Mesendoderm (in vitro differentiated cells): Measurements from ENCODE around the gene ZP3.
"Not testable (repeated sequence)": the region's sequence is repeated elsewhere in the genome, so short reads cannot be mapped to it uniquely, and the experiment has no call there.

Source experiments
- DNase-seq: peaks from one replicate; pipeline ENCODE4 v3.0.0; 2013
- H2AK5ac ChIP-seq: 2 replicates; pipeline ENCODE4 v1.6.1; 2013; ENCODE audit warnings: low read length, inconsistent platforms
- H2BK120ac ChIP-seq: 2 replicates; pipeline ENCODE4 v1.6.1; 2013; ENCODE audit warnings: low read depth, mild to moderate bottlenecking, low read length, moderate library complexity, mixed read lengths
- H2BK15ac ChIP-seq: replicated peaks from 2 replicates; pipeline ENCODE4 v1.6.1; 2013; ENCODE audit warnings: low read depth, mild to moderate bottlenecking, moderate library complexity
- H2BK5ac ChIP-seq: 2 replicates; pipeline ENCODE4 v1.6.1; 2013; ENCODE audit warnings: low read length, inconsistent platforms
- H3K18ac ChIP-seq: 2 replicates; pipeline ENCODE4 v1.6.1; 2013; ENCODE audit warnings: mild to moderate bottlenecking, low read length, mixed read lengths
- H3K23ac ChIP-seq: one replicate; pipeline ENCODE4 v1.6.1; 2013; ENCODE audit warnings: low read length
- H3K27ac ChIP-seq: 2 replicates; pipeline ENCODE4 v1.5.1; 2013; ENCODE audit warnings: low read depth, mild to moderate bottlenecking, inconsistent platforms, low read length, moderate library complexity
- H3K27me3 ChIP-seq: 2 replicates; pipeline ENCODE4 v1.6.1; 2013; ENCODE audit warnings: low read length, control low read depth, mild to moderate bottlenecking, inconsistent platforms; ENCODE audit not compliant: insufficient read depth, poor library complexity
- H3K36me3 ChIP-seq: 2 replicates; pipeline ENCODE4 v1.6.1; 2013; ENCODE audit warnings: low read length, inconsistent platforms; ENCODE audit not compliant: control insufficient read depth, insufficient read depth
- H3K4ac ChIP-seq: one replicate; pipeline ENCODE4 v1.6.1; 2013; ENCODE audit warnings: low read depth, mild to moderate bottlenecking, low read length, moderate library complexity
- H3K4me1 ChIP-seq: 2 replicates; pipeline ENCODE4 v1.6.1; 2013; ENCODE audit warnings: low read depth, low read length, inconsistent platforms; ENCODE audit not compliant: control insufficient read depth
- H3K4me2 ChIP-seq: 2 replicates; pipeline ENCODE4 v1.6.1; 2013; ENCODE audit warnings: low read length
- H3K4me3 ChIP-seq: 2 replicates; pipeline ENCODE4 v1.5.1; 2013; ENCODE audit warnings: mild to moderate bottlenecking, low read length
- H3K56ac ChIP-seq: one replicate; pipeline ENCODE4 v1.6.1; 2013; ENCODE audit warnings: low read length
- H3K79me1 ChIP-seq: 2 replicates; pipeline ENCODE4 v1.6.1; 2013; ENCODE audit warnings: low read length, inconsistent platforms
- H3K79me2 ChIP-seq: 2 replicates; pipeline ENCODE4 v1.6.1; 2013; ENCODE audit warnings: mild to moderate bottlenecking, low read length; ENCODE audit not compliant: control insufficient read depth, insufficient read depth
- H3K9ac ChIP-seq: 2 replicates; pipeline ENCODE4 v1.6.1; 2013; ENCODE audit warnings: low read length, inconsistent platforms
- H4K5ac ChIP-seq: one replicate; pipeline ENCODE4 v1.6.1; 2013; ENCODE audit warnings: low read length
- H4K8ac ChIP-seq: one replicate; pipeline ENCODE4 v1.6.1; 2013; ENCODE audit warnings: low read depth, mild to moderate bottlenecking, control low read depth, low read length, moderate library complexity
- WGBS: extraction: QIAGEN DNeasy Blood & Tissue Kit; methylation state at CpG from one replicate; pipeline ENCODE4 v1.1.7; 2013; ENCODE audit warnings: low lambda C conversion rate, missing lambda C conversion rate; ENCODE audit not compliant: insufficient coverage; ENCODE audit errors: extremely low coverage; 5-methylcytosine and 5-hydroxymethylcytosine counted together

The ZP3 gene

DNA sequence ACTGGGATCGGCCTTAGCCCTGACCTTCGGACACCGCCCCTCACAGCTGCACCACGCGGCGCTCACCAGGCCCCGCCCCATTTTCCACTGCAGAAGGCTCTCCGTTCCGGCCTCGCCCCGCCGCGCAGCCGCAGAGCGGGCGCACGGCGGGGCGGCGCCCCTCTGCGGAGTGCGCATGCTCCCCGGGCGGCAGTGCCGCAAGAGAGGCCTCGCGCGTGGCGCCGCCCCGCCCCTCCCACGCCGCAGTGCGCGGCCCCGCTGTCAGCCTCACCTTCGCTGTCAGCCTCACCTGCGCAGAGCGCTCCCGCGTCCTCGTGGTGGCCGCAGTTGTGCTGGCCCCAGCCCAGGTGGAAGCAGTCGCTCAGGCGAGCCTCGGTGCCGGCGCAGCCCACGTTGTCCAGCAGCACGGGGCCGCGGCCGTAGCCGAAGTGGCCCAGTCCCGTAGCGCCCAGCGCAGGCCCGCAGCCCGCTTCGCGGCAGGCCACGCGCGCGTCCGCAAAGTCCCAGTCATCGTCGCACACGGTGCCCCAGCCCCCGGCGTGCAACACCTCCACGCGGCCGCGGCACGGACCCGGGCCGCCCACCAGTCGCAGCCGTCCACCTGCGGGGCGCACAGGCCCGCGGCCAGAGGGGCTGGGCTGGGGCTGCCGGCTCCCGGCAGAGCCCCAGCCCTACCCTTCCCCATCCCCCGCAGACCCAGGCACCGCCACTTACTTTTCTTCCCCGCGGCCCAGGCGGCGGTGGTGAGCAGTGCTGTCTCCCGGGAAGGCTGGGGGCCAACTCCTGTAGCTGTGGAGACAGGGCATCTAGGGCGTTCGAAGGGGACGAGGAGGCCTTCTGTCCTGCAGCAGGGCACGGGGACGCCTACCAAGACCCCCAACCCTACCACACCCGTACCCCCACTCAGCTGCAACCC, 31.4 kb upstream of the ZP3 start:
- H3K4me2 ChIP-seq: peak overlapping the region; percentile 97
- H3K56ac ChIP-seq: peak overlapping the region; percentile 100
- no peaks in the 10 kb centered on the region for H3K79me1 ChIP-seq
- no peaks in the 10 kb centered on the region for H3K27me3 ChIP-seq
- H3K4me3 ChIP-seq: peak overlapping the region; percentile 73
- peak overlapping the region; percentile 97 for H3K23ac ChIP-seq
- peak overlapping the region; percentile 6 for H3K27ac ChIP-seq
- H3K4me1 ChIP-seq: peaks cover 7% of the 10 kb centered on the region
- no peak overlapping the region for H2BK15ac ChIP-seq
- H2BK5ac ChIP-seq: peak overlapping the region; percentile 67
- peak overlapping the region; percentile 39 for H4K5ac ChIP-seq
- no CpG with 5 or more reads among the region's 99 CpGs for WGBS
- DNase-seq: peak; percentile 94
- H3K18ac ChIP-seq: peak overlapping the region; percentile 12
- no peaks in the 10 kb centered on the region for H3K79me2 ChIP-seq
- H4K8ac ChIP-seq: no peak overlapping the region
- peak overlapping the region; percentile 23 for H3K4ac ChIP-seq
- H3K9ac ChIP-seq: peak overlapping the region; percentile 99
- no peak overlapping the region for H2BK120ac ChIP-seq
- no peak overlapping the region for H2AK5ac ChIP-seq
- no peaks in the 10 kb centered on the region for H3K36me3 ChIP-seq

DNA sequence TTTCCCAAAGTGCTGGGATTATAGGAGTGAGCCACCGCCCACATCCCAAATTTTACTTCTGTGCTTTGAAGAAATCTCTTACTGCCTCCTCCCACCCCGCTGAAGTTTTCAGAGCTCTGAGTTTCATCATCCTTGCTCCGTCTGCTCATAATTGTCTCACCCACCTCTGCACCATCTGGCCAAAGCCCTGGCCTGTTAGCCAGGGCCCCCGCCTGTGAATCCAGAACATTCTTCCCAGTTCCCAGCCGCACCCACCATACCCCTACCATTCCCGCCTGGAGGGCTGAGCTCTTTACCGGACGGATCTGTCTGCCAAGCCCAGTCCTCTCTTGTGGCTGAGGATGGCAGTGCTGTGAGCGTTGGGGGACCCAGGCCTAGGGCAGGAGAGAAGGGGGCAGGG, 29.8 kb upstream of the ZP3 start:
- DNase-seq: no peak
- no peak overlapping the region for H2BK5ac ChIP-seq
- no peak overlapping the region for H4K5ac ChIP-seq
- no peak overlapping the region for H3K4me3 ChIP-seq
- peaks cover 3% of the 10 kb centered on the region for H3K4me1 ChIP-seq
- no peaks in the 10 kb centered on the region for H3K36me3 ChIP-seq
- no peak overlapping the region for H2AK5ac ChIP-seq
- peak overlapping the region; percentile 27 for H3K56ac ChIP-seq
- H3K23ac ChIP-seq: no peak overlapping the region
- H4K8ac ChIP-seq: no peak overlapping the region
- WGBS: no CpG with 5 or more reads among the region's 9 CpGs
- H3K79me1 ChIP-seq: no peaks in the 10 kb centered on the region
- no peak overlapping the region for H3K27ac ChIP-seq
- H3K27me3 ChIP-seq: no peaks in the 10 kb centered on the region
- no peak overlapping the region for H3K9ac ChIP-seq
- H2BK15ac ChIP-seq: no peak overlapping the region
- H2BK120ac ChIP-seq: no peak overlapping the region
- no peak overlapping the region for H3K18ac ChIP-seq
- peak overlapping the region; percentile 48 for H3K4ac ChIP-seq
- no peak overlapping the region for H3K4me2 ChIP-seq
- H3K79me2 ChIP-seq: no peaks in the 10 kb centered on the region

DNA sequence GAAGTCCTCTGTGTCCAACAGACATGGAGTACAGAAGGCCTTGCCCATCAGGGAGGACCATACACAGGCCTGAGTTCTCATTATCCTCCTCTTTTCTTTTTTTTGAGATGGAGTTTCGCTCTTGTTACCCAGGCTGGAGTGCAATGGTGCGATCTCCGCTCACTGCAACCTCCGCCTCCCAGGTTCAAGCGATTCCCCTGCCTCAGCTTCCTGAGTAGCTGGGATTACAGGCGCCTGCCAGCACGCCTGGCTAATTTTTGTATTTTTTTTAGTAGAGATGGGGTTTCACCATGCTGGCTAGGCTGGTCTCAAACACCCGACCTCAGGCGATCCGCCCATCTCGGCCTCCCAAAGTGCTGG, 29.2 kb upstream of the ZP3 start:
- H3K36me3 ChIP-seq, H3K4me2 ChIP-seq, H3K9ac ChIP-seq, H3K23ac ChIP-seq, H2BK5ac ChIP-seq, DNase-seq, H2BK15ac ChIP-seq, H2AK5ac ChIP-seq, H3K27ac ChIP-seq, H3K4ac ChIP-seq, H3K18ac ChIP-seq, H2BK120ac ChIP-seq, H4K5ac ChIP-seq, H3K4me3 ChIP-seq, H3K27me3 ChIP-seq, H4K8ac ChIP-seq, H3K79me1 ChIP-seq, H3K56ac ChIP-seq, H3K79me2 ChIP-seq, H3K4me1 ChIP-seq: not testable (repeated sequence)
- WGBS: no CpG with 5 or more reads among the region's 11 CpGs

DNA sequence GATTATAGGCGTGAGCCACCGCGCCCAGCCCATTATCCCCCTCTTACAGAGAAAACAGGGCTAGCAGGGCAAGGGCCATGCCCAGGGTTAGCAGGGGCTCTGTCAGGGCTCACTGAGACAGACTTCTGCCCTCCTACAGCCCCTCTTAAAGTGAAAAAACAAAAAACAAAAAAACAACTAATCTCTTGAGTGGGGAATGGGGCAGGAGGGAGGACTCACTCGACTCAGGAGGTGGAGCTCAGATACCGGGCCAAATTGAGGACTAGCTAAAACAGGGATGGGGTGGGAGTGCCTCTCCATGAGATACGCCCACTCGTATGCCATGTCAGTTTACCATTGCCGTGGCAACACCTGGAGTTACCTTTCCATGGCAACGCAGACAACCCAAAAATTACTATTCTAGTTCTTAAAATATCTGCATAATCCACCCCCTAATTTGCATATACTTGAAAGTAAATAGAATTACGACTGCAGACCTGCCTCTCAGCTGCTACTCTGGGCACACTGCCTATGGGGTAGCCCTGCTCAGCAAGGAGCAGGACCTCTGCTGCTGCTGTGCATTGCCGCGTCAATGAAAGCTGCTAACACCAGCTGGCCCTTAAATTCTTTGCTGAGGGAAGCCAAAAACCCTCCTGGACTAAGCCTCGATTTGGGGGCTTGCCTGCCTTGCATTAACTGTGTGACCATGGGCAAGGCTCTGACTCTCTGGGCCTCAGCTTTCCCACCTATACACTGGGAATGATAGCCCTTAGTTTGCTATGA, 28.6 kb upstream of the ZP3 start:
- WGBS: no CpG with 5 or more reads among the region's 13 CpGs
- H3K4me2 ChIP-seq: no peak overlapping the region

DNA sequence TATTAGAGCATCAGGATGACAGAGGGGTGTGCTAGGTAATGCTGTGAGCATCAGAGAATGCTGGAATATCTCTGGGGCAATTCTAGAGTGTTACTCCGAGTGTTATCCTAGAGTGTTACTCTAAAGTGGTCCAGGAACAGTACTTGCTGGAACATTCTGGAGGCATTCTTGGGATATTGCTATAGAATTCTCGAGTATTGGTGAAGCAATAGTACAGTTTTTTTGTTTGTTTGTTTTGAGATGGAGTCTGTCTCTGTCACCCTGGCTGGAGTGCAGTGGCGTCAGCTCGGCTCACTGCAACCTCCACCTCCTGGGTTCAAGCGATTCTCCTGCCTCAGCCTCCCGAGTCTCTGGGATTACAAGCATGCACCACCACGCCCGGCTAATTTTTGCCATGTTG, 27.9 kb upstream of the ZP3 start:
- Histone ChIP-seq H3K4me3 (no peak overlapping the region), H2BK15ac (no peak overlapping the region), H4K5ac (no peak overlapping the region), H3K18ac (no peak overlapping the region), H3K9ac (no peak overlapping the region), H3K4me1 (peaks cover 3% of the 10 kb centered on the region), H3K27me3 (no peaks in the 10 kb centered on the region), H3K4me2 (no peak overlapping the region), H3K36me3 (no peaks in the 10 kb centered on the region), H2BK5ac (no peak overlapping the region), H2BK120ac (no peak overlapping the region), H3K56ac (no peak overlapping the region), H3K23ac (no peak overlapping the region), H4K8ac (no peak overlapping the region), H2AK5ac (no peak overlapping the region), H3K79me1 (no peaks in the 10 kb centered on the region), H3K79me2 (no peaks in the 10 kb centered on the region), H3K27ac (no peak overlapping the region), H3K4ac (no peak overlapping the region)
- WGBS: no CpG with 5 or more reads among the region's 8 CpGs
- no peak for DNase-seq

More for the DNA sequence above, 28.6 kb upstream of the ZP3 start:
- Histone ChIP-seq H3K79me2 (no peaks in the 10 kb centered on the region), H2AK5ac (no peak overlapping the region), H4K5ac (no peak overlapping the region), H4K8ac (no peak overlapping the region), H3K27me3 (no peaks in the 10 kb centered on the region), H3K79me1 (no peaks in the 10 kb centered on the region), H3K27ac (no peak overlapping the region), H3K4me3 (no peak overlapping the region), H3K36me3 (no peaks in the 10 kb centered on the region), H3K18ac (no peak overlapping the region), H2BK5ac (no peak overlapping the region), H2BK120ac (no peak overlapping the region), H3K4me1 (peaks cover 3% of the 10 kb centered on the region), H3K9ac (no peak overlapping the region), H2BK15ac (no peak overlapping the region), H3K4ac (no peak overlapping the region), H3K23ac (no peak overlapping the region), H3K56ac (no peak overlapping the region)
- DNase-seq: peak; percentile 93
